HG03175 (cell line): ENCODE results near the gene C5AR1.
"Not testable (repeated sequence)": the region's sequence is repeated elsewhere in the genome, so short reads cannot be mapped to it uniquely, and the experiment has no call there.

Source experiments
- ATAC-seq: cut with Tn5 transposase; IDR thresholded peaks from one replicate; pipeline ENCODE4 v1.9.1; 2021; ENCODE audit warnings: mild to moderate bottlenecking, moderate library complexity; ENCODE audit not compliant: unreplicated experiment

Gene C5AR1

DNA sequence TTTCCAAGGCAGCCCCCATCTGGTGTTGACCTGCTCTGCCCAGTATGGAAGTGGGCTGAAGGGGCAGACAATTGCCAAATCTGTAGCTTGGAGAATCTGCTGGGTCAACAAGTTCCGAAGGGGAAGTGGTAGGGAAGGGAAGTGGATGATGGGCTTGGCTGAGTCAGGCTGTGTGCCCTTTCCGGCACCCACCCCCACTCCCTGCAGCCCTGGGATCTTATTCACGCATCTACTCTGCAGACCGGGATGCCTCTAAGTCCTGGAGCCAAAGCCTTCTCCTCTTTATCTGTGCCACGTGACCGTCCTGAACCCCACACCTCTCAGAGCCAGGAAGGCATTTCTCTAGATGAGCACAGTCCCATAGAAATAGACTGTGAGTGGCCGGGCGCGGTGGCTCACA is 14.8 kb downstream of the C5AR1 start:
- no peak for ATAC-seq

DNA sequence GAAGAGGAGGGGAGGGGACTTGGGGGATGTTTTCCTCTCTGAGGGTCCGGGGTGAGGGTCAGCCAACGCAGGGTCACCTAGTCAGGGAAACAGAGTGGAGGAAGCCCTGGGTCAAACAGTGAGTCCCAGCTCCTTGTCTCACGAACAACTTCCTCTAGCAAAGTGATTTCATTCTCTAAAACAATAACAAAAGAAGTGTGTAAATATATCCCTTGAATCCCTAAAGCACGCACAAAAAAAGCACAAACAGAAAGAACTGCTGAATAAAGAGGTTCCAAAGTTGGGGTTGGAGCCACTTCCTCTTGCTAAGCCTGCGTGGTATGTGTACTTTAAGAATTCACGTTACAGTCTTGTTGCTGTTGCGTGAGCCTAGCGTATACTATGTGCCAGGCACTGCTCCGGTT is 20.8 kb downstream of the C5AR1 start:
- ATAC-seq, result no peak

DNA sequence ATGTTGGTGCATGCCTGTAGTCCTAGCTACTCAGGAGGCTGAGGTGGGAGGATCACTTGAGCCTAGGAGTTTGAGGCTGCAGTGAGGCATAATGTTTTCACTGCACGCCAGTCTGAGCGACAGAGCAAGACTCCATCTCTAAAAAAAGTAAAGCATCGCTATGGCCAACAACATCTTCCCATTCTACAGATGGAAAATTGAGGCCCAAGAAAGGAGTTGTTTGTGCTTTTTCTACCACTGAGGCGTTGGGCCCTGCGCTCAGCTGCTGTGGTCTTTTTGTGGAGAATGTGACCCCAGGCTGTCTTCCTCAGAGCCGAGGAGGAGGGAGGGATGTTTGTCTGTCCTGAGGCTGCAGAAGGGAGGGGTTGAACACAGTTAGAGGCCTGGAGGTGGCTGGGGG is 21.8 kb downstream of the C5AR1 start:
- ATAC-seq, result no peak

DNA sequence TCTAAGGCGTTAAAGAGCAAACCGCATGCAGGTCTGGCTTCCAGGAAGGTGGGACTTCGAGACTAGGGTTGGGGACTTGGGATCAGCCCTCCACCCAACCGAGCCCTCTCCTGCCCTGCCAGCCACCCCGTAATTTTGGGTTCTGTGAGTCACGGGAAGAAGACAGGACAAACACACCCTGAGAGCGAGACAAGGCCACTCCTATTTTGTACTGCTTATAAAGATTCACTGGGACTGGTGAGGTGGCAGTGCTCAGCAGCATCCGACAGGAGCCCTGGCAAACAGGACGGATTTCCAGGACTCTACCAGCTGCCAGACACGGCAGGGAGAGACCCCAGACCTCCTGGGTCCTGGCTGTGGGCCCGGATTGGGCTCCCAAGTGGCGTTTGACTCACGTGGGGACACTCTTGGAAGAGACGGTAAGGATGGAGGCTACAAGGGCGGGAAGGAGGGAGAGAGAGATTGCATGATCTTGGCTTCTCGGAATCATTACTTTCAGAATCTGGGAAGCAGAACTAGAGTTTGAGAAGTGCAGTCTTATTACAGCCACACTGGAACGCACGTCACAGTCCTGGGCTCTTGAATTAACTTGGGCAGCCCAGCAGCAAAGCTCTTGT is 22.4 kb downstream of the C5AR1 start, which contains the start of gene C5AR2:
Gene C5AR2 (plus strand): TSS at position 245 of the 617 bp plus-strand sequence. CDS start 8,625 bp downstream, outside the sequence.
- ATAC-seq, result no peak

DNA sequence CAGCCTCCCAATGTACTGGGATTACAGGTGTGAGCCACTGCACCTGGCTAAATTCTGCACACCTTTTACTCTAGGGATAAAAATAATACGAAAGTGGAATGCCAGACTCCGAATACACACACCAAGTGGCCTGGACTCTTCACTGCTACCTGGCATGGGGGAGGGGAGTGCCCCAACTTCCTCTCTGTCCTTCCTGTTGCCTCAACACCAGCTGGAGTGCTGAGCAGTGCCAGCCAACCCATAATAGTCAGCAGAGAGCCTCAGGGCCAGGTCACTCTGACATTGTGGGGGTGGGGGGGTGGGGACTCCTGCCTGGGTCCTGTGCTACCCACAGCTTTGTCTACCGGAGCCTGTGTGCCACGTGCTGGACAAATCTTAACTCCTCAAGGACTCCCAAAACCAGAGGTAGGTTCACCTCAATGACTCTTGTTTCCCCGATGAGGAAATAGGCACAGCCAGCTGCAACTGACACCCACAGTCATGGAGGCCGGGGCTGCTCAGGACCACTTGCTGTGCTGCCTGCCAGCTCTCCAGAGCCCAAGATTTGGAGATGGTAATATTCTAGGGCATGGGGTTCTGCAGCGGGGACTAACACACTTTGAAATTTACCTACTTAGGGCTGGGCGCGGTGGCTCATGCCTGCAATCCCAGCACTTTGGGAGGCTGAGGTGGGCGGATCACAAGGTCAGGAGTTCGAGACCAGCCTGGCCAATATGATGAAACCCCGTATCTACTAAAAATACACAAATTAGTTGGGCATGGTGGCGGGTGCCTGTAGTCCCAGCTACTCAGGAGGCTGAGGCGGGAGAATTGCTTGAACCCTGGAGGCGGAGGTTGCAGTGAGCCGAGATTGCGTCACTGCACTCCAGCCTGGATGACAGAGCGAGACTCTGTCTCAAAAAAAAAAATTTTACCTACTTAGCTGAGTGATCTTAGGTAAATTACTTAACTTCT is 27.4 kb downstream of the C5AR1 start:
- not testable (repeated sequence) for ATAC-seq

DNA sequence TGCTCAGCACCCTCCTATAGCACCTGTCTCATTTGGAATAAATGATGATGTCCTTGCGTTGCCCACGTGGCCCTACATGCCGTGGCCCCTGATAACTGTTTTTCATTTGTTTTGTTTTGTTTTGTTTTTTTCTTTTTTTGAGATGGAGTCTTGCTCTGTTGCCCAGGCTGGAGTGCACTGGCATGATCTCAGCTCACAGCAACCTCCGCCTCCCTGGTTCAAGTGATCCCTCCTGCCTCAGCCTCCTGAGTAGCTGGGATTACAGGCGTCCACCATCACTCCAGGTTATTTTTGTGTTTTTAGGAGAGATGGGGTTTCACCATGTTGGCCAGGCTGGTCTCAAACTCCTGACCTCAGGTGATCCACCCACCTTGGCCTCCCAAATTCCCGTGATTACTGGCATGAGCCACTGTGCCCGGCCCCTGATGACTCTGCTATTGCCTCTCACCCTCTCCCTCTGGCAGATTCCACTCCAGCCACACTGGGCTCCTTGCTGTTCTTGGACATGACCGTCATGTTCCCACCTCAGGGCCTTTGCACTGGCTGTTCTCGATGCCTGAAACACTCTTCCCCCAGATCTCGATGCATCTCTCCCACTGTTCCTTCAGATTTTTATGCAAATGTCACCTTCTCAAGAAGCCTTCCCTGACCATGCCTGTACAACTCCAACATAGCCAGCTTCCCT is 29.7 kb downstream of the C5AR1 start:
- no peak for ATAC-seq

DNA sequence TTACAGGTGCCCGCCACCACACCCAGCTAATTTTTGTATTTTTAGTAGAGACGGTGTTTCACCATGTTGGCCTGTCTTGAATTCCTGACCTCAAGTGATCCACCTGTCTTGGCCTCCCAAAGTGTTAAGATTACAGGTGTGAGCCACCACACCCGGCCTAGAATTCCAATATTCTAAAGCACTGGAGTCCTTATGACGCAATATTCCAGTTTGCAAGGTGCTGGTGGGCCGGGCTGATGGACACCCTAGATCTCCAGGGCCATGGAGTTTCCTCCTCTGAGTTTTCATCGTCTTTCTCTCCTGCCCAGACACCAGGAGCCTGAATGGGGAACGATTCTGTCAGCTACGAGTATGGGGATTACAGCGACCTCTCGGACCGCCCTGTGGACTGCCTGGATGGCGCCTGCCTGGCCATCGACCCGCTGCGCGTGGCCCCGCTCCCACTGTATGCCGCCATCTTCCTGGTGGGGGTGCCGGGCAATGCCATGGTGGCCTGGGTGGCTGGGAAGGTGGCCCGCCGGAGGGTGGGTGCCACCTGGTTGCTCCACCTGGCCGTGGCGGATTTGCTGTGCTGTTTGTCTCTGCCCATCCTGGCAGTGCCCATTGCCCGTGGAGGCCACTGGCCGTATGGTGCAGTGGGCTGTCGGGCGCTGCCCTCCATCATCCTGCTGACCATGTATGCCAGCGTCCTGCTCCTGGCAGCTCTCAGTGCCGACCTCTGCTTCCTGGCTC is 31.0 kb downstream of the C5AR1 start:
- no peak for ATAC-seq

DNA sequence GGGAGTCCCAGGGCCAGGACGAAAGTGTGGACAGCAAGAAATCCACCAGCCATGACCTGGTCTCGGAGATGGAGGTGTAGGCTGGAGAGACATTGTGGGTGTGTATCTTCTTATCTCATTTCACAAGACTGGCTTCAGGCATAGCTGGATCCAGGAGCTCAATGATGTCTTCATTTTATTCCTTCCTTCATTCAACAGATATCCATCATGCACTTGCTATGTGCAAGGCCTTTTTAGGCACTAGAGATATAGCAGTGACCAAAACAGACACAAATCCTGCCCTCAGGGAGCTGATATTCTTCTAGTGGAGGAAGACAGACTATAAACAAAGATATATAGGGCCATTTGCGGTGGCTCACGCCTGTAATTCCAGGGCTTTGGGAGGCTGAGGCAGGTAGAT is 32.1 kb downstream of the C5AR1 start:
- no peak for ATAC-seq

DNA sequence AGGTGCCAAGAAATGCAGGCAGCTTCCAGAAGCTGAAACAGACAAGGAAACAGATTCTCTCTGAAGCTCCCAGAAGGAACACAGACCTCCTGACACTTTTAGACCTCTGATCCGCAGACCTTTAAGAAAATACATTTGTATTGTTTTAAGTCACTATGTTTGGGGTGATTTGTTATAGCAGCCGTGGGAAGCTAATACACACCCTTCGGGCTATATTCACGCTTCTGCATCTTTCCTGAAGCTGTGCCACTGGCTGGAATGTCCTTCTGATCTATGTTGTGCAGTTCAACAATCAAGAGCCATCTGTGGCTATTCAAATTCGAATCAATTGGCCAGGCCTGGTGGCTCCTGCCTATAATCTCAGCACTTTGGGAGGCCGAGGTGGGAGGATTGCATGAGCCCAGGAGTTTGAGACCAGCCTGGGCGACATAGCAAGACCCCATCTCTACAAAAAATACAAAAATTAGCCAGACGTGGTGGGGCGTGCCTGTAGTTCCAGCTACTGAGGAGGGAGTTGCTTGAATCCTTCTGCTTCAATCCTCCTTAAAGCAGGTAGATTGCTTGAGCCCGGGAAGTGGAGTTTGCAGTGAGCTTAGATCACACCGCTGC is 33.6 kb downstream of the C5AR1 start:
- ATAC-seq, result no peak

DNA sequence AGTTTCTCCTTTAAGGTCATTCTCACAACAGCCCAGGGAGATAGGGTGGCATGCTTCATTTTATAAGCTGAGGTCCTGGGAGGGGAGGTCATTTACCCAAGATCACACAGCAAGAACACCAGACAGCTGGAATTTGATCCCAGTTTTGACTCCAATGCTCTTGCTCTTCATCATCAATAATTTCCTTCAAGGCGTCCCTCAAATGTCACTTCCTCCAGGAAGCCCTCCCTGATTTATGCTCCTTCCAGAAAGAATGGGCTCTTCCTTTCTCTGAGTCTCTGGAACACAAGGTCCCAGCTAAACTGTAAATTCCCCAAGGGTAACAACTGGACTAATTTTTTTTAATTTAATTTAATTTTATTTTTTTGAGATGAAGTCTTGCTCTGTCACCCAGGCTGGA is 34.8 kb downstream of the C5AR1 start:
- no peak for ATAC-seq

DNA sequence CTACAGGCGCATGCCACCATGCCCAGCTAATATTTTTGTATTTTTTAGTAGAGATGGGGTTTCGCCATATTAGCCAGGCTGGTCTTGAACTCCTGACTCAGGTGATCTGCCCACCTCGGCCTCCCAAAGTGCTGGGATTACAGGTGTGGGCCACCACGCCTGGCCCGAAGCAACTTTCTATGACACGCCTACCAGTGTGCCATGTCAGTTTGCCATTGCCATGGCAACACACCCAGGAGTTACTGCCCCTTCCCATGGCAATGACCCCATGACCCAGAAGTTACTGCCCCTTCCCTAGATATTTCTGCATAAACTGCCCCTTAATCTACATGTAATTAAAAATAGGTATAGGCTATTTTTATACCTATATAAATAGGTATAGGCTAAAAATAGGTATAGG is 36.4 kb downstream of the C5AR1 start:
- not testable (repeated sequence) for ATAC-seq

DNA sequence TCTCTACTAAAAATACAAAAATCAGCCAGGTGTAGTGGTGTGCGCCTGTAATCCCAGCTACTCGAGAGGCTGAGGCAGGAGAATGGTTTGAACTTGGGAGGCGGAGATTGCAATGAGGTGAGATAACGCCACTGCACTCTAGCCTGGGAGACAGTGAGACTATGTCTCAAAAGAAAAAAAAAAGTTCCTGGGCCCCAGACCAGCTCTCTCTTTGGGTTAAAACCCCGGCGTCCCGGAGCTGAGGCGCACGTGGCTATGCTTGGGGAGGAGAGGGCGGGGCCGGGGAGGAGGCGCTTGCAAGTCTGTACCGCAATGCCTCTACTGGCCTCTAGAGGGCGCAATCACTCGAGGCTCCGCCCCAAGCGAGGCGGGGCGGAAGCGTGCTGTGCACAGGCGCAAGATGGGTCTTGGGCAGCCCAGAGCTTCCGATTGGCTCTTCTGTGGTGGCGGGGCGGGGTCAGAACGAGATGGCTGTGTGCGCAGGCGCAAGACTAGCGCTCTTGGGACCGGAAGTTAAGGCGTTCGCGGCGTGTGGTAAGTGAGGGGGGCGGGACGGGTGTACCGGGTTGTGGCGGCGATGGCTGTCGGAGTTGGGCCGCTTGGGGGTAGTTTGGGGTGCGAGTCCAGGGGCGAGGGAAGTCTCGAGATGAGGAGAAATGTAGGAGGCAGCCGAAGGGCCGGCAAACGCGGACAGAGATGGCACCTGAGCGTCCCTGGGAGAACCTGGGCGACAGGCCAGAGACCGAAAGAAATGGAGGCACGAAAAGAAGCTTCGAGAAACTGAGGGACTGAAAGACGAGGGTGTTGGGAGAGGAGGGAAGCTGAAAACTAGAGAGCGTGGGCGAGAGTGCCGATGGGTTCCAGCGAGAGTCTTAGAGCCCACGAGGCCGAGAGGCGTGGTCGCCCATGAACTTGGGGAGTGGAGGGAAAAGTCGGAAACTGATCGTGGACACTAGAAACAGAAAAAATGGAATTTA is 39.4 kb downstream of the C5AR1 start, which contains the start of gene DHX34:
Gene DHX34 (plus strand): TSS at position 497 of the 977 bp plus-strand sequence. CDS start 3,716 bp downstream, outside the sequence.
- ATAC-seq, result peak; percentile 98

DNA sequence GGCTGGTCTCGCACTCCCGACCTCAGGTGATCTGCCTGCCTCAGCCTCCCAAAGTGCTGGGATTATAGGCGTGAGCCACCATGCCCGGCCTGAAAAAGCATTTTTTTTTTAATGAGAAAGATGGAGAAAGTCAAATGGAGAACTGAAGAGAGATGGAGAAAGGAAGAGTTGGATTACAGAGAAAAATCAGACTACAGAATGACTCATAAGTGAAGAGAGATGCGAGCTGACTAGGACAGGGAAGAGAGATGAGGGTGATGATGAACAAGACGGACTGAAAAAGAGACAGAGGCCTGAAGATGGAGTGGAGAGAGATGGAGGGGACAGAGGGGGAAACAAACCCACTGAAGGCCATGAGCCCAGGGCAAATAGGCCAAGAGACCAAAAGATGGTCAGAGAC is 41.0 kb downstream of the C5AR1 start:
- no peak for ATAC-seq

DNA sequence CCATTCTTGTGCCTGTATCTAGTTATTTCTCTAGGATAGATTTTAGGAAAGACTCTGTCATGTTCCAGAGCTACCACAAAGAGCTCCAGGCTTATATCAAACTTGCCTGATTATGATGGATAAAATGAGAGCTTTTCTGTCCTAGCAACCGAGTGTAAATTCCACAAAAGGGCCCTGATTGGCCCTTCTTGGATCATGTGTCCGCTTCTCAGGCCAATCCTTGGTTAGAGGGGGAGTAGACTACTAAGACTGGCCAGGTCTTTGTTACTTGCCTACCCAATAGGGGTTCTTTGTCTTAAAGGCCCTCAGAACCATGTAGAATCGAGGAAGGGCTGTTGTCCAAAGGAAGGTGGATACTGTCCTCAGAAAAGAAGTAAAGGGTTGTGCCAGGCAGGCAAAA is 41.9 kb downstream of the C5AR1 start:
- ATAC-seq, result no peak

DNA sequence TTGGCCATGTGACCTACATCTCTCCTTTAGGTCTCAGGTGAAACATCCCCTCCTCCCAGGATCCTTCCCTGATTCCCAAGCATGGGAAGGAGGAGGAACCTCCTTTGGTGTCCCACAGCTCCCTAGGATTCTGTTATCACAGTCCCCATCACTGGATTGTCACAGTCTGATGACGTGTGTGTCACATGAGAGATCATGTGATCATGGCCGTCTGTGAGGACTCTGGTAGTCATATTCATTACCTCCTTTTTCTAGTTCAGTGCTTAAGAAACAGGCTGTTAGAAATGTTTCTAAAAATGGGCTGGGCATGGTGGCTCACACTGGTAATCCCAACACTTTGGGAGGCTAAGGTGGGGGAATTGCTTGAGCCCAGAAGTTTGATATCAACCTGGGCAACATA is 42.4 kb downstream of the C5AR1 start:
- no peak for ATAC-seq

DNA sequence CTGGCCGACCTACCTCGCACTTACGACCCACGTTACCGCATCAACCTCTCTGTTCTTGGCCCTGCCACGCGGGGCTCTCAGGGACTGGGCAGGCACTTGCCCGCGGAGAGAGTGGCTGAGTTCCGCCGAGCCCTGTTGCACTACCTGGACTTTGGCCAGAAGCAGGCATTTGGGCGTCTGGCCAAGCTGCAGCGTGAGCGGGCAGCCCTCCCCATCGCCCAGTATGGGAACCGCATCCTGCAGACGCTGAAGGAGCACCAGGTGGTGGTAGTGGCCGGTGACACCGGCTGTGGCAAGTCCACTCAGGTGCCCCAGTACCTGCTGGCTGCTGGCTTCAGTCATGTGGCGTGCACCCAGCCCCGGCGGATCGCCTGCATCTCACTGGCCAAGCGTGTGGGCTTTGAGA is 43.6 kb downstream of the C5AR1 start:
- no peak for ATAC-seq

DNA sequence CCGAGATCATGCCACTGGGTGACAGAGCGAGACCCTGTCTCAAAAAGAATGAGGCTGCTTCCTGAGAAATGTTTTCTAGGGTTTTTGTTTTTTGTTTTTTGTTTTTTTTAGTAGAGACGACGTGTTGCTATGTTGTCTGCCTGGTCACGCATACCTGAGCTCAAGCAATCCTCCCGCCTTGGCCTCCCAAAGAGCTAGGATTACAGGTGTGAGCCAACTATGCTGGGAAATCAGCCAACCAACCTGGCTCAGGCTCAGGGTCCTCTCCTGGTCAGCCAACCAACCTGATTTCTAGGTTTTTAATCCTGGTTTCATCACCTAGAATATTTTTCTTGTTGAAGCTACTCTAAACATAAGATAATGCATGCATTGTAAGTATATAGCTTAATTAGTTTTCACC is 47.2 kb downstream of the C5AR1 start:
- ATAC-seq, result no peak

DNA sequence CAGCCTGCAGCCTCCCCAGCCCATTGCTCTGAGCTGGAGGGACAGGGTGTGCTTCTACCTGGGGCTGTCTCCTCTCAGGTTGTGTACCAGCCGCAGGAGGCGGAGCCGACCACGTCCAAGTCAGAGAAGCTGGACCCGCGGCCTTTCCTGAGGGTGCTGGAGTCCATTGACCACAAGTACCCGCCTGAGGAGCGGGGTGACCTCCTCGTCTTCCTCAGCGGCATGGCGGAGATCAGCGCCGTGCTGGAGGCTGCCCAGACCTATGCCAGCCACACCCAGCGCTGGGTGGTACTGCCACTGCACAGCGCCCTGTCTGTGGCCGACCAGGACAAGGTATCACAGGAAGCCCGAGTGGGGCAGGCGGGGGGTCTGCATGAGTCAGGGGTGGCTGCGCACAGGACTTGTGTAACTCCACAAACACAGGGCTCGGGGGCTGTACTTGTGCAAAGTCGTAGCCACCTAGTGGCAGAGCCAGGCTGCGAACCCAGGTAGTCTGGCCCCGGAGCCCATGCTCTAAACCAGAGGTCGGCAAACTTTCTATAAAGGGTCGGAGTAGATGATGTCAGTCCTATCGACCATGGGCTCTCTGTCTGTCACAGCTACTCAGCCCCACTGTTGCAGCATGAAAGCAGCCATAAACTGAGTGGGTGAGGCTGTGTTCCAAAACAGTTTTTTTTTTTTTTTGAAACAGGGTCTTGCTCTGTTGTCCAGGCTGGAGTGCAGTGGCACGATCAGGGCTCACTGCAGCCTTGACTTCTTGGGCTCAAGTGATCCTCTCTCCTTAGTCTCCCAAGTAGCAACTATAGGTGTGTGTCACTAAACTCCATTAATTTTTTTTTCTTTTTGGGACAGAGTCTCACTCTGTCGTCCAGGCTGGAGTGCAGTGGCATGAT is 48.4 kb downstream of the C5AR1 start:
- no peak for ATAC-seq
